Endothelial cell of umbilical vein (primary cell): ENCODE results near the gene TH. TPM values are rescaled to one million over a fixed set of nuclear protein-coding genes. Genes with fewer than 3 reads are reported as not detected.

Source experiments
- BruUV-seq: library from RNA; stranded (reverse); fragments of 400-500 nt; replicated peaks from 2 replicates; lab custom pipeline; 2021; lab: Mats Ljungman, UMichigan
- CTCF ChIA-PET: fragments of 300-600, 350-600 bp; sonication (Branson Sonifier 250); formaldehyde crosslinking; loops from one replicate; lab custom pipeline; 2021; ENCODE audit warnings: antibody characterized with exemption, inconsistent platforms; lab: Charles Lee
- POLR2A ChIA-PET: fragments of 300-600, 350-600 bp; sonication (Branson Sonifier 250); formaldehyde crosslinking; loops from one replicate; lab custom pipeline; 2021; ENCODE audit warnings: antibody characterized with exemption, inconsistent platforms; lab: Charles Lee
- DNase-seq: peaks from one replicate; pipeline ENCODE4 v3.0.0-alpha.2; 2011; ENCODE audit warnings: low read depth, low spot score
- FAIRE-seq: peaks from 2 replicates; lab custom pipeline; 2011; peaks lifted over from hg19 to GRCh38; lab: Jason Lieb, UNC
- H2AFZ ChIP-seq: 2 replicates; pipeline ENCODE4 v1.6.0; 2012; ENCODE audit warnings: low read depth, low read length, control low read depth, inconsistent platforms
- H3K27ac ChIP-seq: 2 replicates; pipeline ENCODE4 v1.5.1; 2011; ENCODE audit warnings: low read depth, mild to moderate bottlenecking, control low read depth, low read length, moderate library complexity; ENCODE audit not compliant: insufficient read depth
- H3K27me3 ChIP-seq, 2 experiments: 2 replicates each; pipeline versions ENCODE4 v1.6.0 to v1.6.1; 2011; ENCODE audit warnings: low read length in 2 of 2, mixed read lengths in 1 of 2; ENCODE audit not compliant: control insufficient read depth in 2 of 2, insufficient read depth in 2 of 2
- H3K36me3 ChIP-seq, 2 experiments: 2 replicates in 1 of 2; 3 replicates in 1 of 2; pipeline ENCODE4 v1.5.1; 2011; ENCODE audit warnings: low read length in 2 of 2, mild to moderate bottlenecking in 1 of 2, moderate library complexity in 1 of 2; ENCODE audit not compliant: control insufficient read depth in 2 of 2, insufficient read depth in 2 of 2; ENCODE audit errors: extremely low read depth in 1 of 2
- H3K4me1 ChIP-seq: 3 replicates; pipeline ENCODE4 v1.5.1; 2011; ENCODE audit warnings: mild to moderate bottlenecking, low read length; ENCODE audit not compliant: control insufficient read depth, insufficient read depth; ENCODE audit errors: extremely low read depth
- H3K4me2 ChIP-seq: 2 replicates; pipeline ENCODE4 v1.6.1; 2011; ENCODE audit warnings: low read length, control low read depth, mixed read lengths; ENCODE audit not compliant: insufficient read depth
- H3K4me3 ChIP-seq, 3 experiments: fragments of 200-600 bp in 1 of 3; sonication (generic), shearing (Covaris generic) in 1 of 3; replicated peaks in 1 of 3; 2 replicates each; pipeline ENCODE4 v1.5.1; 2011 to 2016; ENCODE audit warnings: control low read depth in 3 of 3, low read length in 3 of 3, mild to moderate bottlenecking in 2 of 3, inconsistent platforms in 1 of 3, low read depth in 1 of 3, moderate library complexity in 1 of 3; ENCODE audit not compliant: insufficient read depth in 1 of 3
- H3K79me2 ChIP-seq: 2 replicates; pipeline ENCODE4 v1.6.0; 2012; ENCODE audit warnings: low read length, inconsistent platforms; ENCODE audit not compliant: control insufficient read depth, insufficient read depth
- H3K9ac ChIP-seq: replicated peaks from 2 replicates; pipeline ENCODE3; 2011; ENCODE audit warnings: low read length, control low read depth; ENCODE audit not compliant: insufficient read depth; ENCODE audit errors: extremely low read depth
- H3K9me1 ChIP-seq: replicated peaks from 3 replicates; pipeline ENCODE4 v1.6.0; 2011; ENCODE audit warnings: mild to moderate bottlenecking, low read length; ENCODE audit not compliant: control insufficient read depth, insufficient read depth; ENCODE audit errors: extremely low read depth
- H3K9me3 ChIP-seq: replicated peaks from 2 replicates; pipeline ENCODE4 v1.5.1; 2012; ENCODE audit warnings: low read length, inconsistent platforms; ENCODE audit not compliant: control insufficient read depth, insufficient read depth
- H4K20me1 ChIP-seq: replicated peaks from 2 replicates; pipeline ENCODE3; 2011; ENCODE audit warnings: mild to moderate bottlenecking, low read length; ENCODE audit not compliant: control insufficient read depth, insufficient read depth; ENCODE audit errors: extremely low read depth
- CTCF ChIP-seq, 2 donors: IDR thresholded peaks; 1 replicate in 1 of 2; 2 replicates in 1 of 2; pipeline ENCODE4 v1.5.1; 2011; ENCODE audit warnings: low read length in 2 of 2, mild to moderate bottlenecking in 2 of 2, moderate library complexity in 2 of 2, control low read depth in 1 of 2, inconsistent platforms in 1 of 2, low read depth in 1 of 2; ENCODE audit not compliant: insufficient read depth in 1 of 2; ENCODE audit errors: extremely low read depth in 1 of 2
- EZH2 ChIP-seq: IDR thresholded peaks from 2 replicates; pipeline ENCODE4 v1.6.1; 2012; ENCODE audit warnings: borderline replicate concordance, low read depth, mild to moderate bottlenecking, moderate library complexity, low read length, inconsistent platforms; ENCODE audit not compliant: severe bottlenecking
- FOS ChIP-seq: IDR thresholded peaks from 2 replicates; pipeline ENCODE4 v1.6.1; 2011; ENCODE audit warnings: mild to moderate bottlenecking, low read length, moderate library complexity, borderline replicate concordance; ENCODE audit not compliant: insufficient read depth
- GATA2 ChIP-seq: IDR thresholded peaks from 2 replicates; pipeline ENCODE4 v1.7.0; 2011; ENCODE audit warnings: low read depth, mild to moderate bottlenecking, moderate library complexity, mixed read lengths, low read length; ENCODE audit not compliant: insufficient read length, insufficient read depth
- JUN ChIP-seq: IDR thresholded peaks from 2 replicates; pipeline ENCODE4 v1.6.1; 2011; ENCODE audit warnings: borderline replicate concordance, low read depth; ENCODE audit not compliant: insufficient read length, insufficient read depth
- MAX ChIP-seq: IDR thresholded peaks from 2 replicates; pipeline ENCODE4 v1.6.1; 2011; ENCODE audit not compliant: insufficient read depth, insufficient read length
- MYC ChIP-seq: IDR thresholded peaks from one replicate; pipeline ENCODE4 v1.6.1; 2011; ENCODE audit warnings: mild to moderate bottlenecking, low read depth, low read length
- POLR2A ChIP-seq: IDR thresholded peaks from 2 replicates; pipeline ENCODE4 v1.6.1; 2012; ENCODE audit warnings: low read depth, mild to moderate bottlenecking, control low read depth, low read length
- POLR2AphosphoS5 ChIP-seq: IDR thresholded peaks from 2 replicates; pipeline ENCODE4 v1.6.1; 2012; ENCODE audit warnings: low read depth, mild to moderate bottlenecking, control low read depth, low read length, moderate library complexity; ENCODE audit not compliant: insufficient read depth
- dilution Hi-C: fragments of 300-500 bp; cut with MboI; formaldehyde crosslinking; loops from one replicate; pipeline ENCODE4 v1.15.0; 2019; ENCODE audit warnings: low sequenced_read_pairs; ENCODE audit not compliant: extremely low pct_ligation_motif_present
- intact Hi-C: fragments of 100-400 bp; cut with micrococcal nuclease; formaldehyde crosslinking; loops from one replicate; pipeline ENCODE4 v1.10.0; 2022
- polyA plus RNA-seq, 4 experiments: library from polyadenylated mRNA; depleted of rRNA in 3 of 4; stranded (reverse) in 3 of 4; unstranded in 1 of 4; fragments of >200 nt; gene quantifications; 2 replicates each; pipeline versions ENCODE4 v1.2.1 to v1.2.3, GENCODE V29; 2011 to 2012; ENCODE audit warnings: missing spikeins in 1 of 4
- total RNA-seq: library from RNA; stranded (reverse); gene quantifications from 2 replicates; pipeline ENCODE4 v1.2.3, GENCODE V29; 2021

TH gene
- total and polyA plus RNA-seq, 2 donors (not counting 3 experiments of a cell fraction or from before 2014, with no cell fraction given) = not detected

- Histone ChIP-seq H3K27ac (no peak overlapping the region), H3K4me2 (no peak overlapping the region), H3K9me1 (no peaks in the 10 kb centered on the region), H4K20me1 (no peaks in the 10 kb centered on the region), H3K36me3 (no peaks in the 10 kb centered on the region), H3K9ac (no peak overlapping the region), H3K79me2 (no peaks in the 10 kb centered on the region), H3K9me3 (no peaks in the 10 kb centered on the region), H3K4me1 (no peaks in the 10 kb centered on the region), H3K4me3 (no peak overlapping the region), H3K27me3 (no peaks in the 10 kb centered on the region), H2AFZ (no peak overlapping the region)
- dilution Hi-C loops = no loop called here
- no TSS peak for BruUV-seq
- intact Hi-C loops = no loop called here
- no peak for FAIRE-seq
- no peak for TF ChIP-seq MYC
- TF ChIP-seq EZH2 = no peak
- TF ChIP-seq FOS = no peak
- no peak for DNase-seq
- POLR2A ChIA-PET = no interaction called here
- CTCF ChIA-PET = no interaction called here
Observed at GRCh38 chr11:2180789-2181370, 9.3 kb upstream of the TH start.

- Histone ChIP-seq H3K9ac (no peak overlapping the region), H3K4me1 (no peaks in the 10 kb centered on the region), H4K20me1 (no peaks in the 10 kb centered on the region), H3K9me1 (no peaks in the 10 kb centered on the region), H3K4me3 (no peak overlapping the region), H3K79me2 (no peaks in the 10 kb centered on the region), H3K27ac (no peak overlapping the region), H2AFZ (no peak overlapping the region), H3K36me3 (no peaks in the 10 kb centered on the region), H3K27me3 (no peaks in the 10 kb centered on the region), H3K4me2 (no peak overlapping the region), H3K9me3 (no peaks in the 10 kb centered on the region)
- BruUV-seq = no TSS peak
- POLR2A ChIA-PET = no interaction called here
- DNase-seq = no peak
- CTCF ChIA-PET = no interaction called here
- dilution Hi-C loops (no loop called here), intact Hi-C loops (no loop called here)
- no peak for FAIRE-seq
- TF ChIP-seq FOS = no peak
- no peak for TF ChIP-seq POLR2AphosphoS5
- no peak for TF ChIP-seq POLR2A
- no peak for TF ChIP-seq MAX
- no peak for TF ChIP-seq GATA2
- no peak for TF ChIP-seq EZH2
- TF ChIP-seq JUN = no peak
- TF ChIP-seq MYC = no peak
- TF ChIP-seq CTCF (IDR thresholded peaks at IDR 0.05; ENCODE audit: extremely low read depth in 1 of 2, insufficient read depth in 1 of 2, low read depth in 1 of 2, low read length in 2 of 2) = no peak
Observed at GRCh38 chr11:2180347-2180746, 8.7 kb upstream of the TH start.
